Inflammatory macrophage treated with lipopolysaccharide for 4 hours (primary cell): ENCODE data around the gene KIAA0753.

Source experiments
- DNase-seq: peaks from one replicate; pipeline ENCODE4 v3.0.0-alpha.2; 2020

KIAA0753 gene

DNA sequence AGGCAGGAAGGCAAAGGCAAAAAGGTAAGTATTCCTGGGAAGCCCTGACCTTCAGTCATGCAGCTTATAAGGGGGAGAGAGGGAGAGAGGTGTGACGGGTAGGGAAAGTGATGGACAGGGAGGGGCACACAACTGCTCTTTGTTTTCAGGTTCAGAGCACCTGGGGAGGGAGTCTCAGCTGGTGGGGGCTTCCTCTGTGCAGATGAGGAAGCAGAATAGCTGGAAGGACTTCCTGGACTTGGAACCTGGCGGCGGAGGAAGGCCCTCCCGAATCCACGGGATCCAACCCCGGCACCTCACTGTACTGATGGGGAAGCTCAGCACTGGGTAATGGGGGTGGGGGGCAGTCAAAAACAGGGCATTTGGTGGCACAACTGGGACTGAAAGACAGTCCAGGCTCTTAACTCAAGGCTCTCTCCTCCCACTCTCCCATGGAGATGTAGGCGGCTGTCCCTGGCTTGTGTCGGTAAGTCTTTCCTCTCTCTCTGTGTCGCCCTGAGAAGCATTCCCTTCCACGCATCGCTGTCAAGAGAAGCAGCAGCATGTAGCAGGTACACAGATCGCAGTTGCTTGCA lies 72.2 kb downstream of the KIAA0753 start:
- no peak for DNase-seq

DNA sequence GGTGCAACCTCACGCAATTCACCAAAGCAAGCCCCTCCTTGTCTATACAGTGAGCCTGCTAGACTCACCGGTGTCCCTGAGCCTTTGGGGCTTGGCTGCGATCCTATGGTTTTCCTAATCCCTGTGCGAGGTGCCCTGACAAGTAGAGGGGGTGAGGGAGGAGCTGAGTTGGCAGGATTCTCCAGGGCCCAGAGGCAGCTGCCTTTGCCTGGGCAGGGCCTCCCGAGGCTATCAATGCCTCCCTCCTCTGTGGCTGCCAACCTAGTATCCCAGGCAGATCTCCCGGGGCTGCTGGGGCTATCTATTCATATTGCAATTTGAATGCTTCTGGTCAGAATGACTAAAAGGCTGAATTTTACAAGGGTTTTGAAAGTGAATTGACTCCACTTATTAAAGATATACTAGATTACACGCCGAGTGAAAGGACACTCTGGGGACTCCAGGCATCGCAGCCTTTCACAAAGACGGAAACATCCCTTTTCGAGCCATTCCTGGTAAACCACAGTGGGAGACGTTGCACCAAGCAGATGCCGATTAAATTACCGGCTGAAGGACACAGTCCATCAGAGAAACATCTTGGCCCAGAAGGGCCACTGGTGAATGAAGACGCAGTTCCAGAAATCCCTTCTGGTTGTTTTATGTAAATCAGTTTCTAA lies 72.9 kb downstream of the KIAA0753 start:
- DNase-seq = no peak

DNA sequence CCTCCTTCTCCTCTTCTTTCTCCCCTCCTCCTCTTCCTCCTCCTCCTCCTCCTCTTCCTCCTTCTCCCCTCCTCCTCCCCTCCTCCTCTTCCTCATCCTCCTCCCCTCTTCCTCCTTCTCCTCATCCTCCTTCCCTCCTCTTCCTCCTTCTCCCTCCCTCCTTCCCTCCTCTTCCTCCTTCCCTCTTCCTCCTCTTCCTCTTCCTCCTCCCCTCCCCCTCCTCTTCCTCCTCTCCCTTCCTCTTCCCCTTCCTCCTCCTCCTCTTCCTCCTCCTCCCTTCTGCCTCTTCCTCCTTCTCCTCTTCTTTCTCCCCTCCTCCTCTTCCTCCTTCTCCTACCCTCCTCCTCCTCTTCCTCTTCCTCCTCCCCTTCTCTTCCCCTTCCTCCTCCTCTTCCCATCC lies 79.1 kb downstream of the KIAA0753 start:
- DNase-seq = no peak

- no peak for DNase-seq
These were observed 80.0 kb downstream of the KIAA0753 start for GRCh38 chr17:6560496-6560895.

- DNase-seq = no peak
These were observed 80.7 kb downstream of the KIAA0753 start for GRCh38 chr17:6559753-6560215.

- no peak for DNase-seq
These were observed 81.4 kb downstream of the KIAA0753 start for GRCh38 chr17:6558932-6559752.

- DNase-seq = no peak
These were observed 82.2 kb downstream of the KIAA0753 start for GRCh38 chr17:6558276-6558675.

GRCh38 chr17:6557040-6557438 lies 83.5 kb downstream of the KIAA0753 start:
- DNase-seq = no peak

DNA sequence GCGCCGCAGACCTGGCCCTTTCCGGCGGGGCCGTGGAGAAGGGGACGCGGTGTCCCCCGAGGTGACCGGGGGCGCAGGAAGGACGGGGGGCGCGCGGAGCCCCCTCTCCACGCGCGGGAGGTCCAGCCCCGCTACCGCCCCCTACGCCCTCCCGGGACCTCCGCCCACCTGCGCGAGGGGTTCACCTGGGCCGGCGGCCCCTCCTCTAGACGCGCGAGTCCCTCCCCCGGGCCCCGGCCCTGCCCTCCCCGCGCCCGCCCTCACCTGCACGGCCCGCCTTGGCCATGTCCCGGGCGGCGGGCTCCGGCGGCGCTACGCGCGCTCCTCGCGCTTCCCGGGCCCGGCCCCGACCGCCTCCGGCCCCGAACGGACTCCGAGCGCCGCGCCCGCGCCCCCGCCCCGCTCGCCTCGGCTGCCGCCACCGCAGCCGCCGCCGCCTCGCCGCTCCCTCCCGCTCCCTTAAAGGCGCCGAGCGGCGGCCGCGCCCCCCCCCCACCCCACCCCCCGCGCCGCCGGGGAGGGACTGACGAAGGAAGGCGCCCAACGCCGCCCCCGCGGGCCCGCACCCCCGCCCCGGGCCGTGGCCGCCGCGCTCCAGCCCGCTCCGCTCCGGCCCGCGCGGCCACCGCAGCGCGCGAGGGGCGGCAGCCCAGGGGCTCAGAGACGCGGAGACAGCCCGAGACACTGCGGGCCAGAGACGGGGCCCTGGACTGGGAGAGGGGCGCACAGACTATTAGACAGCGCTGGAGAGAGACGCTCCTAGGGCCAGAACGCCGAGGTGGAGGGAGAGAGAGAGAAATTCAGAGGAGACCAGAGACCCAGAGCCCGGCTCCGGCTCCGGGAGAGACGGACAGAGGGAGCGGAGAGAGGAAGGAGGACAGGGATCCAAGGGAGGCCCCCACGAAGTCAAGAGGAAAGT lies 84.1 kb downstream of the KIAA0753 start, which contains the start of gene PITPNM3:
Gene PITPNM3 (minus strand): TSS at position 435 of the 919 bp plus-strand sequence. CDS start 149 bp downstream, at position 286.
- DNase-seq = no peak

GRCh38 chr17:6555331-6556120 lies 85.0 kb downstream of the KIAA0753 start:
- peak; percentile 30 for DNase-seq

DNA sequence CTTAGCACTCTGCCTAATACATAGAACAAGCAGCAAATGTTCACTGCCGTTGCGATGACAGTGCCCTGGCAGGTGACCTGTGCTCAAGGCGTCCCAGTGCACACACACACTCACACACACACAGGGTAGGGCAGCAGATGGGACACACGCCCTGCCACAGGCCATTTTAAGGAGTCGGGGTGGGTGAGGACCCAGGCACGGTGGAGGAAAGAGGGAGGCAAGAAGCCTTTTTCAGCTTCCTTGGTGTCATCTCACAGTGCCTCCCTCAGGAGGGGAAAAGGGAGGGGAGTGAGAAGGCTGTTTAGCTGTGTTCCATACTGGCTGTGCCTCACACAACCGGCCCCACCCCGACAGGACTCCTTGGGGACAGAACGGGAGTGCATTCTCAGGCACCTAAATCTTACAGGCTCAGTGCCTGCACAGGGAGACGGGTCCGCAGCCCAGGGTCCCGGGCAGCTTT lies 85.6 kb downstream of the KIAA0753 start:
- no peak for DNase-seq

- no peak for DNase-seq
These were observed 86.2 kb downstream of the KIAA0753 start for GRCh38 chr17:6554342-6554741.

DNA sequence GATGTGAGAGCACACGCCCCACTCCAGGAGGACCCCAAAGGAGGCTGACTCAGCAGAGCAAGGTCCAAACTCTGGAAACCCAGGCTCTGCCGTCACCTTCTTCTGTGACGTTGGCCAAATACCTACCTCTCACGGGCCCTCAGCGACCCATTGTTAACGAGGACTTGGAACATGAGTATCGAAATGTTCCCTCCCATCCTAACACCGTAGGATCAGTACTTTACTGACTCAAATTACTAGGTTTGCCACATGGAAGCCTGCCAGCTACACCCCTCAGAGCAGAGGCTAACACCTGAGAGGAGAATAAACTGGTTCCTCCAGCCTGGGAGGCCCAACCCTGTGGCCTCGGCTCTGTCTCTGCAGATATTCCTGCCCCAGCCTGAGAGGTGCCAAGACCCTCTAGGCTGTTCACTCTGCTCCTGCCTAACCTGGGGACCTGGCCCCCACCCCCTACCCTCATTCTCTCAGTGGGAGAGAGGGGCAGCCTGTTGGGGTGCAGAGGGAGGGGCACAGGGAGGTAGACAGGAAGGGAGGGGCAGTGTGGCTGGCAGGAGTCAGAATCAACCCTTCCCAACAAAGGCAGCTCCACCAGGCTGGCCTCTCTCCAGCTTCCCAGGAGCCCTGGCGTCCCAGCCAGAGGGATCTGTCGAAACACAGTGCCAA lies 88.5 kb downstream of the KIAA0753 start:
- DNase-seq = no peak

- no peak for DNase-seq
These were observed 89.2 kb downstream of the KIAA0753 start for GRCh38 chr17:6551356-6551755.

GRCh38 chr17:6549384-6550036 lies 91.0 kb downstream of the KIAA0753 start:
- DNase-seq = no peak

DNA sequence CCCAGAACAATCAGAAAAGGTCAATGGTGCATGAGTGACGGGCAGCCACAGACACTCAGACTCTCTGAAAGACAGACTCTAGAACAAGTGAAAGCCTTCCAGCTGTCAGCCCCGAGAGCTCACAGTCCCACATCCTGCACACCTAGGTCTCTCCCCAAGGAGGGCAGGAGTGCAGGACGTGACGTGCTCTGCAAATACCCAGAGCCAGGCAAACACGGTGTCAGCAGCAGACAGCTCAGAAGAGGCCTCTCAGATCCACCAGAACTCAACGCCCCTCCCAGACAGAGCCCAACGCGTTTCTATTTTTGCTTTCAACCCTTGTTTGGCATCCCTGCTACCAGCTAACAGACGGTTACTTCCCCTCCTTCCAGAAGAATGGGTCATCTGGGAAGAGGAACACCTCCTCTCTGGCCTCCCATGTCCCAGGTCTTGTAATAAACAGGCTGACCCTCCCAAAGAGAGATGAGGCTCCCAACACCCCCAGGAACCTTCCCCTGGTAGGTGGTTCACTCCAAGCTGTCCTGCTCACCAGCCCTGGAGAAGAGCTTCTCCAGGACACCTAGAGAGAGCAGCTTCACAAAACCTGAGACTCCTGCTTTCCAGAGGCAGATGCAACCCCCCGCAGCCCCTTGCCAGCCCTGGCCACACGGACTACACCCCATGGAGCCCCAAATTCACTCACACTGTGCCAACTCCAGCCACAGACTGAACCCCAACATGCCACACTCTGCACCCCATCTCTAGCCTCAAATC lies 91.8 kb downstream of the KIAA0753 start:
- DNase-seq = peak; percentile 8

GRCh38 chr17:6548034-6548433 lies 92.5 kb downstream of the KIAA0753 start:
- no peak for DNase-seq

GRCh38 chr17:6547336-6547735 lies 93.2 kb downstream of the KIAA0753 start:
- no peak for DNase-seq

- DNase-seq = no peak
These were observed 94.3 kb downstream of the KIAA0753 start for GRCh38 chr17:6546069-6546718.
